ENCODE results near the gene CCDC183. TPM values are rescaled to one million over a fixed set of nuclear protein-coding genes. Genes with fewer than 3 reads are reported as not detected.

CCDC183 gene
- total RNA-seq, 1 donor from 2014 or later: 9.0 TPM

DNA sequence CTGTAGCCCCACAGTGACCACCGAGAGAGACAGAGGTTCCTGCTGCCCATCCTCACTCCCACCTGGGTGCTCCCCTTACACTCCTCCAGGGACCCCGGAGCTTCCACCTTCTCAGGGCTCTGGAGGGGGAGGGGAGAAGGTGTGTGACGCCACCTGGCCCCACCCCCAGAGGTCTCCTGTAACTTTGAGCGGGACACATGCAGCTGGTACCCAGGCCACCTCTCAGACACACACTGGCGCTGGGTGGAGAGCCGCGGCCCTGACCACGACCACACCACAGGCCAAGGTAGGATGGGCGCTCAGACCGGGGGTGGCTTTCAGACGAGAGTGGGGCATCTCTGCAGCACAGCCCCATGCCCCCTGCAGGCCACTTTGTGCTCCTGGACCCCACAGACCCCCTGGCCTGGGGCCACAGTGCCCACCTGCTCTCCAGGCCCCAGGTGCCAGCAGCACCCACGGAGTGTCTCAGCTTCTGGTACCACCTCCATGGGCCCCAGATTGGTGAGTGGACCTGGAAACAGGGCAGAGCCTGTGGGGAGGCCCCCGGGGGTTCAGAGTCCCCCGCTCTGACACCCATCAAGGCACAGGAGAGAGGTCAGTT is 60.5 kb downstream of the CCDC183 start:
- Mint-ChIP-seq H3K36me3 (ENCODE audit: insufficient read depth) (peaks cover 2% of the 10 kb centered on the region), H3K9me3 (ENCODE audit: low read depth) (no peaks in the 10 kb centered on the region)

GRCh38 chr9:136857166-136857565 is 61.0 kb downstream of the CCDC183 start:
- Mint-ChIP-seq H3K9me3 (ENCODE audit: low read depth) (no peaks in the 10 kb centered on the region), H3K27me3 (no peaks in the 10 kb centered on the region), H3K27ac (no peak overlapping the region), H3K4me3 (ENCODE audit: low read depth) (no peak overlapping the region), H3K4me1 (ENCODE audit: low read depth) (no peaks in the 10 kb centered on the region), H3K36me3 (ENCODE audit: insufficient read depth) (peaks cover 2% of the 10 kb centered on the region)
- no peak for TF ChIP-seq CTCF (IDR thresholded peaks at IDR 0.05; ENCODE audit: unreplicated experiment)
- no peak for DNase-seq (ENCODE audit: low spot score, unreplicated experiment)

More for the DNA sequence above, 60.5 kb downstream of the CCDC183 start:
- DNase-seq (ENCODE audit: low spot score, unreplicated experiment): peak; percentile 9
- Mint-ChIP-seq H3K27ac (no peak overlapping the region), H3K27me3 (no peaks in the 10 kb centered on the region), H3K4me3 (ENCODE audit: low read depth) (no peak overlapping the region), H3K4me1 (ENCODE audit: low read depth) (no peaks in the 10 kb centered on the region)
- no peak for TF ChIP-seq CTCF (IDR thresholded peaks at IDR 0.05; ENCODE audit: unreplicated experiment)

Small RNA genes lying within 50 kb of the gene (microRNA-seq; reads per million reads assigned to microRNA genes)
- not detected for gene MIR4292 (ENCODE audit: borderline number of aligned reads, unreplicated experiment)
- not detected for gene MIR6722 (ENCODE audit: borderline number of aligned reads, unreplicated experiment)

Other genes starting within 250 kb of the CCDC183 start
- 13.5 and 16.3 TPM in 2 replicates for gene EGFL7, start 133.4 kb upstream of the CCDC183 start, total RNA-seq
- gene AGPAT2, start 108.9 kb upstream of the CCDC183 start, total RNA-seq: 27.7 and 28.0 TPM in 2 replicates
- 51.3 and 52.9 TPM in 2 replicates for gene DIPK1B, start 83.8 kb upstream of the CCDC183 start, total RNA-seq
- 0.42 TPM in 1 of 2 replicates, not detected in the other for gene LCN10, start 53.4 kb upstream of the CCDC183 start, total RNA-seq
- not detected in 2 replicates for gene LCN6, start 47.8 kb upstream of the CCDC183 start, total RNA-seq
- not detected in 2 replicates for gene LCN8, start 38.1 kb upstream of the CCDC183 start, total RNA-seq
- not detected in 2 replicates for gene LCN15, start 31.8 kb upstream of the CCDC183 start, total RNA-seq
- gene TMEM141, start 5.0 kb upstream of the CCDC183 start, total RNA-seq: 57.8 and 62.2 TPM in 2 replicates
- gene RABL6, start 11.6 kb downstream of the CCDC183 start, total RNA-seq: 129 and 130 TPM in 2 replicates
- gene AJM1, start 46.1 kb downstream of the CCDC183 start, total RNA-seq: 5.1 and 5.8 TPM in 2 replicates
- 168 and 169 TPM in 2 replicates for gene PHPT1, start 53.1 kb downstream of the CCDC183 start, total RNA-seq
- 36.7 and 40.0 TPM in 2 replicates for gene MAMDC4, start 56.0 kb downstream of the CCDC183 start, total RNA-seq
- gene EDF1, start 70.0 kb downstream of the CCDC183 start, total RNA-seq: 297 and 310 TPM in 2 replicates
- gene TRAF2, start 90.2 kb downstream of the CCDC183 start, total RNA-seq: 23.4 and 23.8 TPM in 2 replicates
- 77.3 and 77.7 TPM in 2 replicates for gene FBXW5, start 148.4 kb downstream of the CCDC183 start, total RNA-seq
- gene C8G, start 148.9 kb downstream of the CCDC183 start, total RNA-seq: 1.1 and 2.8 TPM in 2 replicates
- 14.7 and 16.2 TPM in 2 replicates for gene LCN12, start 155.9 kb downstream of the CCDC183 start, total RNA-seq
- gene PTGDS, start 181.2 kb downstream of the CCDC183 start, total RNA-seq: not detected in 2 replicates
- not detected in 2 replicates for gene LCNL1, start 186.7 kb downstream of the CCDC183 start, total RNA-seq
- 54.9 and 57.1 TPM in 2 replicates for gene PAXX, start 196.1 kb downstream of the CCDC183 start, total RNA-seq
- 0.64 TPM in 1 of 2 replicates, not detected in the other for gene CLIC3, start 200.2 kb downstream of the CCDC183 start, total RNA-seq
- 26.4 and 30.1 TPM in 2 replicates for gene ABCA2, start 231.9 kb downstream of the CCDC183 start, total RNA-seq
- gene FUT7, start 235.8 kb downstream of the CCDC183 start, total RNA-seq: not detected in 2 replicates
- 62.0 and 73.2 TPM in 2 replicates for gene NPDC1, start 249.8 kb downstream of the CCDC183 start, total RNA-seq

Data from progenitor cell of endocrine pancreas (in vitro differentiated cells).